Hepatocyte (in vitro differentiated cells): ENCODE measurements around the gene C1orf116.

Experiments used
- CTCF ChIP-seq: fragments of 200-600 bp; sonication (generic); IDR thresholded peaks from 2 replicates; pipeline ENCODE4 v1.5.1; 2016; ENCODE audit warnings: antibody characterized with exemption, mild to moderate bottlenecking; ENCODE audit not compliant: poor library complexity
- EZH2 ChIP-seq: fragments of 200-600 bp; sonication (generic); IDR thresholded peaks from 2 replicates; pipeline ENCODE4 v1.6.1; 2016; ENCODE audit warnings: antibody characterized with exemption, mild to moderate bottlenecking, borderline replicate concordance
- EZH2phosphoT487 ChIP-seq: fragments of 200-600 bp; sonication (generic); IDR thresholded peaks from one replicate; pipeline ENCODE4 v1.6.1; 2018; ENCODE audit warnings: antibody characterized with exemption, mild to moderate bottlenecking, low read depth, moderate library complexity; ENCODE audit not compliant: unreplicated experiment, severe bottlenecking

GRCh38 chr1:207063014-207063413 lies 30.5 kb upstream of the C1orf116 start:
- no peak for TF ChIP-seq CTCF
- TF ChIP-seq EZH2, result no peak
- no peak for TF ChIP-seq EZH2phosphoT487
